Measurements from ENCODE around the gene EYA2. TPM values are rescaled to one million over a fixed set of nuclear protein-coding genes. Genes with fewer than 3 reads are reported as not detected.

The EYA2 gene
- total RNA-seq, 1 experiment from 2014 or later = 0.33 TPM

GRCh38 chr20:46951840-46952497, 57.3 kb downstream of the EYA2 start:
- Histone ChIP-seq H3K27me3 (ENCODE audit: low read length) (no peaks in the 10 kb centered on the region), H2AFZ (ENCODE audit: low read length) (no peak overlapping the region), H3K27ac (ENCODE audit: low read length) (peak overlapping the region; percentile 55), H3K9me3 (ENCODE audit: low read length) (peaks cover 5% of the 10 kb centered on the region; the same call in 1 of the 2 replicates), H3K9ac (ENCODE audit: low read length) (peak overlapping the region; percentile 34; the same call in 1 of the 2 replicates), H3K36me3 (ENCODE audit: low read depth, low read length) (no peaks in the 10 kb centered on the region; the same call in 1 of the 2 replicates), H3F3A (ENCODE audit: low read length, unreplicated experiment) (no peaks in the 10 kb centered on the region), H4K20me1 (ENCODE audit: low read length) (no peaks in the 10 kb centered on the region), H3K4me2 (ENCODE audit: low read length) (no peak overlapping the region), H3K4me3 (ENCODE audit: low read length) (no peak overlapping the region), H3K79me2 (ENCODE audit: low read length) (no peaks in the 10 kb centered on the region), H3K4me1 (ENCODE audit: insufficient read depth, low read length) (peaks cover 38% of the 10 kb centered on the region), H3K9me2 (replicated peaks; ENCODE audit: low read length) (no peaks in the 10 kb centered on the region)
- POLR2A ChIA-PET (ENCODE audit: unreplicated experiment) = interaction anchor here (0.6 kb wide), 1 partner anchor 19 kb away, joined by 4 read pairs; no protein-coding TSS in a partner anchor
- intact Hi-C loops (cut with micrococcal nuclease) = loop anchor here (10.0 kb wide), 1 partner anchor 197 kb away; no protein-coding TSS in a partner anchor
- BruUV-seq (replicated peaks) = no TSS peak
- CTCF ChIA-PET = no interaction called here
- ATAC-seq (no peak), DNase-seq (peak; percentile 8)
- no peak for TF ChIP-seq EZH2phosphoT487 (IDR thresholded peaks at IDR 0.05; ENCODE audit: borderline replicate concordance, low read length)
- no peak for TF ChIP-seq CTCF (conservative IDR thresholded peaks at IDR 0.05; ENCODE audit: low read depth, low read length)
- TF ChIP-seq EZH2 (IDR thresholded peaks at IDR 0.05; ENCODE audit: low read length, unreplicated experiment) = no peak

- Histone ChIP-seq H3K4me2 (ENCODE audit: low read length) (peak overlapping the region; percentile 46; the same call in 1 of the 2 replicates), H3K9ac (ENCODE audit: low read length) (peak overlapping the region; percentile 35; the same call in 1 of the 2 replicates), H3K4me1 (ENCODE audit: insufficient read depth, low read length) (peaks cover 45% of the 10 kb centered on the region), H2AFZ (ENCODE audit: low read length) (no peak overlapping the region), H3K9me2 (replicated peaks; ENCODE audit: low read length) (no peaks in the 10 kb centered on the region), H3K4me3 (ENCODE audit: low read length) (no peak overlapping the region), H3K9me3 (ENCODE audit: low read length) (peaks cover 5% of the 10 kb centered on the region; the same call in 1 of the 2 replicates), H3F3A (ENCODE audit: low read length, unreplicated experiment) (peaks cover 3% of the 10 kb centered on the region), H4K20me1 (ENCODE audit: low read length) (no peaks in the 10 kb centered on the region), H3K79me2 (ENCODE audit: low read length) (no peaks in the 10 kb centered on the region), H3K27me3 (ENCODE audit: low read length) (no peaks in the 10 kb centered on the region), H3K36me3 (ENCODE audit: low read depth, low read length) (no peaks in the 10 kb centered on the region; the same call in 1 of the 2 replicates), H3K27ac (ENCODE audit: low read length) (peak overlapping the region; percentile 83)
- DNase-seq (no peak), ATAC-seq (no peak)
- intact Hi-C loops (cut with micrococcal nuclease) = loop anchor here (10.0 kb wide), 1 partner anchor 199 kb away; no protein-coding TSS in a partner anchor
- POLR2A ChIA-PET (ENCODE audit: unreplicated experiment) = no interaction called here
- CTCF ChIA-PET = no interaction called here
- TF ChIP-seq CTCF (conservative IDR thresholded peaks at IDR 0.05; ENCODE audit: low read depth, low read length) (no peak), EZH2 (IDR thresholded peaks at IDR 0.05; ENCODE audit: low read length, unreplicated experiment) (no peak), EZH2phosphoT487 (IDR thresholded peaks at IDR 0.05; ENCODE audit: borderline replicate concordance, low read length) (no peak)
- no TSS peak for BruUV-seq (replicated peaks)
These were observed 59.0 kb downstream of the EYA2 start for GRCh38 chr20:46953596-46953995.
